DND-41 (cell line): ENCODE data around the gene YTHDC1.

Experiments
- ATAC-seq: fragments of 200-7000 bp; cut with Tn5 transposase; 3 replicates; pipeline ENCODE4 v1.9.1; 2021; ENCODE audit warnings: low read depth; ENCODE audit not compliant: insufficient read depth
- DNase-seq: peaks from one replicate; pipeline ENCODE4 v3.0.0-alpha.2; 2020
- H2AFZ ChIP-seq: 2 replicates; pipeline ENCODE4 v1.6.0; 2012; ENCODE audit warnings: low read depth, low read length
- H3K27ac ChIP-seq: 2 replicates; pipeline ENCODE4 v1.5.1; 2012; ENCODE audit warnings: low read length, inconsistent platforms
- H3K27me3 ChIP-seq: fragments of 200-600 bp; sonication (generic); 2 replicates; pipeline ENCODE4 v1.6.0; 2012; ENCODE audit warnings: low read length, mild to moderate bottlenecking, inconsistent platforms; ENCODE audit not compliant: insufficient read depth, poor library complexity
- H3K36me3 ChIP-seq: 2 replicates; pipeline ENCODE4 v1.5.1; 2012; ENCODE audit warnings: low read length, inconsistent platforms; ENCODE audit not compliant: insufficient read depth
- H3K4me1 ChIP-seq: 2 replicates; pipeline ENCODE4 v1.5.1; 2012; ENCODE audit warnings: mild to moderate bottlenecking, low read length; ENCODE audit not compliant: insufficient read depth
- H3K4me2 ChIP-seq: 2 replicates; pipeline ENCODE4 v1.6.0; 2012; ENCODE audit warnings: mild to moderate bottlenecking, moderate library complexity, low read length, inconsistent platforms; ENCODE audit not compliant: insufficient read depth
- H3K4me3 ChIP-seq, 2 experiments: fragments of 200-600 bp in 1 of 2; shearing (Covaris generic) in 1 of 2; 2 replicates each; pipeline ENCODE4 v1.5.1; 2012 to 2016; ENCODE audit warnings: inconsistent platforms in 2 of 2, low read length in 2 of 2, mild to moderate bottlenecking in 2 of 2, low read depth in 1 of 2, moderate library complexity in 1 of 2
- H3K79me2 ChIP-seq: 2 replicates; pipeline ENCODE4 v1.6.0; 2012; ENCODE audit warnings: low read length, inconsistent platforms; ENCODE audit not compliant: insufficient read depth
- H3K9ac ChIP-seq: 2 replicates; pipeline ENCODE4 v1.6.0; 2012; ENCODE audit warnings: low read depth, mild to moderate bottlenecking, inconsistent platforms, low read length, moderate library complexity
- H3K9me3 ChIP-seq: 2 replicates; pipeline ENCODE4 v1.5.1; 2012; ENCODE audit warnings: low read length, moderate library complexity, mild to moderate bottlenecking, inconsistent platforms; ENCODE audit not compliant: insufficient read depth, severe bottlenecking
- H4K20me1 ChIP-seq: 2 replicates; pipeline ENCODE4 v1.6.0; 2012; ENCODE audit warnings: low read length; ENCODE audit not compliant: insufficient read depth
- CTCF ChIP-seq: IDR thresholded peaks from 2 replicates; pipeline ENCODE4 v1.5.1; 2012; ENCODE audit warnings: borderline replicate concordance, low read length, moderate library complexity, mild to moderate bottlenecking; ENCODE audit not compliant: poor library complexity, severe bottlenecking; ENCODE audit errors: extremely low read depth
- EZH2 ChIP-seq: IDR thresholded peaks from 3 replicates; pipeline ENCODE4 v1.6.1; 2012; ENCODE audit warnings: borderline replicate concordance, low read depth, mild to moderate bottlenecking, moderate library complexity, low read length, inconsistent platforms; ENCODE audit not compliant: severe bottlenecking

YTHDC1 gene

DNA sequence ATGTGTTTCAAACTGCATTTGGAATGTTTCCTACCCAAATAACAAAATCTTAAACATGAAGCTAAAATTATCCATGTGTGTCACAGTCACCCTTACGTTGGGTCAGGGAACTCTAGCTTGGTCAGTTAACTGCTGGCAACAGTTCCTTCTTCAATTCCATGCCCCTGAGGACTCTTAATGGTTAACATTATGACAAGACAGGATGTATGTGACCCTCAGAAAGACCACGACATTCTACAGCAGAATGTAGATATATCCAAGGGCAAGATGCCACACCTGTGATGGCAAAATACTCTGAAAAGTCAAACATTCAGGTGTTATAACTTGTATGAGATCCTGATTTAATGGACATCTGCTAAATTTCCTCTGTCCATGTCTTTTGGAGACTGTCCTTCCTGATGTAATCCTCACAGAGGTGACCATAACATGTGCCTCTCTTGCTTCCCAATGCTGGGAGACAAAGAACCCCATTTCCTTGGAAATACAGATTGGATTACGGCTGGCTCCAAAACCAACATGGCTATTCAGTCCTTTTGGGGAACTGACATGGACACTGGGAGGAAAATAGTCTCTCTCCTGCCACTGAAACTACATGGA, 39.1 kb downstream of the YTHDC1 start:
- TF ChIP-seq EZH2: no peak
- no peak for TF ChIP-seq CTCF
- Histone ChIP-seq H3K27ac (no peak overlapping the region), H3K9ac (no peak overlapping the region), H3K27me3 (no peaks in the 10 kb centered on the region), H4K20me1 (no peaks in the 10 kb centered on the region), H2AFZ (no peak overlapping the region), H3K36me3 (peaks cover 37% of the 10 kb centered on the region), H3K4me2 (no peak overlapping the region), H3K4me1 (no peaks in the 10 kb centered on the region), H3K79me2 (no peaks in the 10 kb centered on the region), H3K9me3 (no peaks in the 10 kb centered on the region), H3K4me3 (no peak overlapping the region)
- DNase-seq: no peak
- no peak for ATAC-seq

- no peak overlapping the region for H3K4me3 ChIP-seq
- no peak overlapping the region for H2AFZ ChIP-seq
- H3K27me3 ChIP-seq: no peaks in the 10 kb centered on the region
- ATAC-seq (no peak), DNase-seq (no peak)
- no peaks in the 10 kb centered on the region for H3K36me3 ChIP-seq
- no peaks in the 10 kb centered on the region for H3K79me2 ChIP-seq
- TF ChIP-seq EZH2: no peak
- no peak for TF ChIP-seq CTCF
- no peaks in the 10 kb centered on the region for H3K9me3 ChIP-seq
- no peaks in the 10 kb centered on the region for H4K20me1 ChIP-seq
- no peak overlapping the region for H3K27ac ChIP-seq
- no peak overlapping the region for H3K9ac ChIP-seq
- no peaks in the 10 kb centered on the region for H3K4me1 ChIP-seq
- no peak overlapping the region for H3K4me2 ChIP-seq
Observed at GRCh38 chr4:68304731-68305130, 45.2 kb downstream of the YTHDC1 start.

DNA sequence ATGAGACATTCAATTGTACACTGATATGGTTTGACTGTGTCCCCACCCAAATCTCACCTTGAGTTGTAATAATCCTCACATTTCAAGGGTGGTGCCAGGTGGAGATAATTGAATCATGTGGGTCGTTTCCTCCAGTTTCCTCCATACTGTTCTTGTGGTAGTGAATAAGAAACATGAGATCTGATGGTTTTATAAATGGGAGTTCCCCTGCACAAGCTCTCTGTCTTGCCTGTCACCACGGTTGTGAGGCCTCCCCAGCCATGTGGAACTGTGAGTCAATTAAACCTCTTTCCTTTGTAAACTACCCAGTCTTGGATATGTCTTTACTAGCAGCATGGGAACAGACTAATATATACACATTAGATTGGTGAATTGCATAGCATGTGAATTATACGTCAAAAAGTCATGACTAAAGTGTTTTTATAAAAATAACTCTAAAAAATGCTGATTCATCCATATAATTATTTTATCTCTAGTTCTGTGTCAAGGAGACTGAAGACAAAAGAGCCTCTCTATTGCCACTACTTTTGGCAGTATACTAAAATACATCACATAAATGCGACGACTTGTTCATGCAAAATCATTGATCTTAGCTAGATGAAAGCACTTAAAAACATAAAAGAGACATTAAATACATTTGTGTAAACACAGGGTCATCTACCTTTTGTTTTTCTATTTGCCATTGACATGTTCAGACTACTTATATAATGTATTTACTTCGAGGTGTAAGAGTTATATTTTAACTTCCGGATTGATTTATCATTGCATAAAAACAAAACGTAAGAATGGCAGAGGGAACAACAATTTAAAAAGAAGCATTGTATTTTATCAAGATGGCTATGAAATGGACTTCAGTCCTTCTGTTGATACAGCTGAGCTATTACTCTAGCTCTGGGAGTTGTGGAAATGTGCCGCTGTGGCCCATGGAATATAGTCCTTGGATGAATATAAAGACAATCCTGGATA, 50.1 kb downstream of the YTHDC1 start:
- TF ChIP-seq EZH2 (no peak), CTCF (no peak)
- no peaks in the 10 kb centered on the region for H3K27me3 ChIP-seq
- ATAC-seq (no peak), DNase-seq (no peak)
- H3K9ac ChIP-seq: no peak overlapping the region
- no peaks in the 10 kb centered on the region for H3K4me1 ChIP-seq
- no peak overlapping the region for H3K27ac ChIP-seq
- H3K4me2 ChIP-seq: no peak overlapping the region
- H3K36me3 ChIP-seq: no peaks in the 10 kb centered on the region
- no peaks in the 10 kb centered on the region for H3K9me3 ChIP-seq
- no peak overlapping the region for H3K4me3 ChIP-seq
- no peaks in the 10 kb centered on the region for H3K79me2 ChIP-seq
- H4K20me1 ChIP-seq: no peaks in the 10 kb centered on the region
- no peak overlapping the region for H2AFZ ChIP-seq
